CD4-positive, alpha-beta T cell treated with Interleukin-10 for 1 hour (primary cell): ENCODE measurements around the gene MYLK3.

Experiments
- DNase-seq: peaks from one replicate; pipeline ENCODE4 v3.0.0-alpha.2; 2020

Gene MYLK3

DNA sequence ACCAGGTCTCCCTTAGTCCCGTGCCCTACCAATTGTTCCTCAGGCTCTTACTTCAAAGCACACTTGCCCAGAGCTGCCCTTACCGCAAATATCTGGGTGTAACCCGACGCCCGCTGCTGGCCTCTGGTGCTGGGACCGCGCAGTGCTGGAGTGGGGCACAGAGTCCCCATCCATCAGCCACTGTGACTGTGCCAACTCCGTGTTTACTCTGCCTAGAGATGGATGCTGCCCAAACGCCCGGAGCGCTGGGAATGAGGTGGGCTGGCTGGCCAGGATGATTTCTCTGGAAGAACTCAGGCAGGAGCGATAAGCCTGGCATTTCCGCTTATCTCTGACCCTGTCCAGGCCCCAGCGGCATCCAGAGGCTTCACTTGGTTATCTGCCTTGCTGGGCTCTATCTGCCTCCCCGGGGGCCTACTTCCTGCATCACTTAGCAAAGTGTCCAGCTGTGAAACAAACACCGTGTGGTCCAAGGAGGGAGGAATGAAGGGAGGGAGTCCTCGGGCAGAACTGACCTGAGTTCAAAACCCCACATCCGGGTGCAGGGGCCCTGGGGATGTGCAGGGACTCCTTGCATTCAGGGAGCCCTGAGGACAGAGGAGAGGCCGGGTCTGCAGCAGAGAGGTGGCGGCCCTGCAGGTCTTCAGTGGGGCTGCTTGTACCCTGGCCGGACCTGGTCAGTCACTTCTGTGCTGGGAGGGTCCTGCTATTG, 9.4 kb upstream of the MYLK3 start:
- no peak for DNase-seq

DNA sequence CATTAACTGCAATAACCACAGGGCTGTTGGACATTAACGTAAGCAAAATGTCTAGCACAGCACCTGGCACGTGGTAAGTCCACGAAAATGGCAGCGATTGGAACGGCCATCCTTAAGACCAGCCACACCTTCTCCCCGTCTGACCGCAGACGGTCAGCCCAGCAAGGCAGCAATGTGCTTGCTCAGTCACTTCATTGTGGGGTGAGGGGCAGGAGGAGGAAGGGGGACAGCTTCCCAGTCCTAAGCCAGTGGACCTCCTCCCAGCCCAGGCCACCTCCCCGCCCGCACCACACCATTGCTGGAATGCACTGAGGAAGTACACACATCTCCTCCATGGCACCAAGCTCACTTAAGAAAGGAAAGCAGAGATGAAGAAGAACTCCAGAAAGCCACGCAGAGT, 8.6 kb upstream of the MYLK3 start:
- DNase-seq = no peak

DNA sequence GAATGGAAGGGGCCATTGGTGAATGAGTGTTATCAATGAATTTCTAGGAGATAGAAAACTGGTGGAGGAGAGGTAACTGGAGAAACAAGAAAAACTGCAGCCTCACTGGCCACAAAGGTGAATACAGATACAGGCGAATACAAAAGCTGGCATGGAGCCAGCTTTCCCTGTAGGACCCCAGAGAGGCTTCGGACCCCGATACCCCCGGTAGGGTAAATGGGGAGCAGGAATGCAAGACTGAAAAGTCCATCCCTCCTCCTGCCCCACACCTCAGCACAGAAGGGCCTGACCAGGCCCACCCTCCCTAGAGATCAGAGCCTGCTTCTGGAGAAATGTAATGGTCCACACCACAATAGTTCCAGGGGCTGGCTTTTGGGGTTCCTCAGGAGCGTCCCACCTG, 4.9 kb upstream of the MYLK3 start:
- DNase-seq = no peak

DNA sequence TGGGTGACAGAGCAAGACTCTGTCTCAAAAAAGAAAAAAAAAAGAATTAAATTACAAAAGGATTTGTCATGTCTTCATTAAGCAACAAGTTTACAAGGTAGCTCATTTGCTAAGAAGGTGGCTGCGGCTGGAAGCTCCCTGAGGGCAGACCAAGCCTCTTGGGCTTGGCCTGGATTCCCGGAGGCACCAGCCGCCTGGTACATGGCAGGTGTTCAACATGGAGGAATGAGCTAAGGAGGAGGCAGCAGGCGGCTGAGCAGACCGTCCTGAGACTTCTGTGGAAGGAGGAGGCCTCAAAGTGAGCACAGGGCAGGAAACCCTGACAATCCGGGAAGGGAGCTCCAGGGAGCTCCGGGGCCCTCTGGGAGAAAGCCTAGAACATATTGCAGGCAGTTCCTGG, 3.2 kb upstream of the MYLK3 start:
- DNase-seq = no peak

DNA sequence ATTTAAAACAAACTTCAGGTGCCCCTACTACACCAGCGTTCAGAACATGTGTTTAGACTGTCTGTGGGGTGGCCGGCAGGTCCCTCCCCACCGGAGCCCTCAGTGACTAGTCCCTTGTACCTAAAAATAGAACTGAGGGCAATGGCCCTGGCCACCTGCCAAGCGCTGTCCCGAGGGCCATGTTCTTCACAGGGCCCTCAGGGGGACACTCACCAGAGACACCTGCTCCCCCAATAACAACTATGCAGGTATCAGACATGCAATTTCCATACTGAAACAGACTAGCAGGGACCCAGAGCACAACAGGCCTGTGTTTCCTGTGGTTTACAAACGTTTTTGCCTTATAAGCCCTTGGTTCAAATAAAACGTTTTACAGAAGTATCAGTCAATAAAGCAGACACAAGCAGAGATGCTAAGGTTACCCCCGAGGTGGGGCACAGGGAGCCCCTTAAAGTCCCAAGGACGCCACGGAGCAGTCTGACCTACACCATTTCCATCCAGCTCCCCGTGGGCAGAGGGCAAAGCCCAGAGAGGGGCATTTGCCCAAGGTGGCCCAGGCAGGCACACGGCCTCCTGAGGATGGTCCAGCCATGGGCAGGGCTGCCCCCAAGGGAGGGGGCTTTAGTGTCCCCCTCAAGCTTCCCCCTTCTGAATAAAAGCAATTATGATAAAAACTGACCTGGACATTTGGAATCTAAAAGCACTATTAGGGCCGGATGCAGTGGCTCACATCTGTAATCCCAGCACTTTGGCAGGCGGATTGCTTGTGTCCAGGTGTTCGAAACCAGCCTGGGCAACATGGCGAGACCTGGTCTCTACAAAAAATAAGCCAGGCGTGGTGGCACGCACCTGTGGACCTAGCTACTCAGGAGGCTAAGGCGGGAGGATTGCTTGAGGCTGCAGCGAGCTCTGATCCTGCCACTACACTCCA, 896 bp upstream of the MYLK3 start:
- no peak for DNase-seq

DNA sequence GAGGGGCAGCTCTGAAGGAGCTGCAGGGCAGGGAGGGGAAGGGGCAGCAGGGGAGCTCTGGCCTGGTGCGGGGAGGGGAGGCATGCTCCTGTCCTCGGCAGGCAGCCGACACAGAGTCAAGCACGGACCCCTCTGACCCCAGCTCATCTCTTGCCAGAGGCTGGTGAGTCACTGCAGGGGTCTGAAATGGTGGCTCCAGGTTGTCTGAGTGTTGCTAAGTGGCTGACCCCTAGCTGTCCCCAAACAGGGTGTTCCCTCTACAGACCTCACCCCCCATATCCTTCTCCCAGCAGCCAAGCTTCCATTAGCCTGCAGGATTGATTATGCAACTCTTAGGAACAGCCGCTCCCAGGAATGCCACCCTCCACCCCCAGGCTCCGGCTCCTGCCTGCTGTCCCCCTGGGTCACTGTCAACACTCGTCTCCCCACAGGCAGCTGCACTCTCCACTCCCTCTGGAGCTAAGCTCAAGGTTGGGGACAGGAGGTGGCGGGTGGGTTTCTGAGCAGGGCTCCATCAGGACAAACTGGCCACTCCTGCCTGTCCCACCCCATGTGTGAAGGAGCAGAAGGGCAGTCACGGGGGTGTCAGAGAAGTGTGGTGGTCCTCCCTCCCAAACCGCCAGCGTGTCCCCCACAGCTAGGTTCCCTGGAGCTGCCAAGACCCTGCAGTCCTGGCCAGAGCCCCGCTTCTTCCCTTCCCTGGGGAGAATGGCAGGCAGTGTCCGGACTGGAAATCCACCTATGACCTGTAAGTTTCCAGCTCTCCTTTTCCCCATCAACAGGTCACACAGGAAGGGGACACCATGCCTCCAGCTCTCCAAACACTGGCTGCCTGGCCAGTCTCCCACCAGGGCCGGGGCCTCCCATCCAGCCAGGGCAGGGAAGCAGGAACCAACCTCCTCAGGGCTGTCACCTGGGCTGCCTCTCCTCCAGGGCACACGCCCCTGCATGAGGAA, 1.0 kb downstream of the MYLK3 start:
- no peak for DNase-seq

DNA sequence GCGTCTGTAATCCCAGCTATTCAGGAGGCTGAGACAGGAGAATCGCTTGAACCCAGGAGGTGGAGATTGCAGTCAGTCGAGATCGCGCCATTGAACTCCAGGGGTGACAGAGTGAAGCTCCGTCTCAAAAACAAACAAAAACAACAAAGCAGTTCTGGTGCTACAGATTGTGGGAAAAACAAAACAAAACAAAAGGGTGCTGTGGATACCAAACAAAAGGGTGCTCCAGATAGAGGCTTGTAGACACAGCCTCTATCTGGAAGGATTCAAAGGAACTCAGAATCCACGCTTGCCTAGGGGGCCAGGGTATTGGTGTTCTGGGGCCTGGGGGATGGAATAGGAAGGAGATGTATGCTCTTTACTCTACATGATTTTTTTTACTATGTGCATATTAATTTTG, 2.5 kb downstream of the MYLK3 start:
- no peak for DNase-seq

DNA sequence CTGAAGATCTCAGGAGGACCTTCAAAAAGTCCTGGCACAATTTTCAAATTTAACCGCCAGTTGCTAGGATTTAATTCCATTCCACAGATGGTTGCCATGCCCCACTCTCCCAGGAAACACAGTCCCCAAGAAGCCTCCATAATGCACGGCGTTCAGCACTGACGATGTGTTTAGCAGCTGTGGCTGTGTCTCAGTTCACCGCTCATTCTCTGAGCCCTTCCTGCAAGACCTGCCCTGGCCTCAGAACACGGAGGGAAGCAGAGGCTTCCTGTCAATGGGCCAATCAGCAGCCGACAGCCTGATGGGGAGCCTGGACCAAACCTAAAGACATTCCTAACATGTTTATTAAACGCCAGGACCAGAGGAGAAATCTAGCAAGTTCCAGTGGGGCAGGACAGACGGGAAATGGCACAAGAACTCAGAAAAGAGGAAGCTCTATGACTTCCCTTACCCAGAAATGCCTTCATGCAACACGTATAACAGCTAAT, 4.9 kb downstream of the MYLK3 start:
- peak; percentile 3 for DNase-seq

DNA sequence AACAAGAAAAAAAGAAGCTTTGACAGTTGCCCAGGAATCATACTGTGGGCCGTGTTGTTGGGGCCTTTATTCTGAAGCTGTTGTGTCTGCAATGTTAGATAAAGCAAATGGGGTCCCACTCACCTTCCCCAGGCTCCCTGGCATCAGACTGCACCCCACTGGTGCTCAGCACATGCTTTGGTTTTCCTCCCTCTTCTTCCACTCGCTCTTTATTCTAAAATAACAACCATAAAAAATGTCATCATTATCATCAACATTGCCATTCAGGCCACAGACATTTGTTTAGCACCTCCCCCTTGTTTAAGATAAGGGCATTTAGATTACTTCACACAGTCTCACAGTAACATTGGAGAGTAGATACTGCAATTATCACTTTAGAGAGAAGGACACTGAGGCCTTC, 8.2 kb downstream of the MYLK3 start:
- DNase-seq = no peak

DNA sequence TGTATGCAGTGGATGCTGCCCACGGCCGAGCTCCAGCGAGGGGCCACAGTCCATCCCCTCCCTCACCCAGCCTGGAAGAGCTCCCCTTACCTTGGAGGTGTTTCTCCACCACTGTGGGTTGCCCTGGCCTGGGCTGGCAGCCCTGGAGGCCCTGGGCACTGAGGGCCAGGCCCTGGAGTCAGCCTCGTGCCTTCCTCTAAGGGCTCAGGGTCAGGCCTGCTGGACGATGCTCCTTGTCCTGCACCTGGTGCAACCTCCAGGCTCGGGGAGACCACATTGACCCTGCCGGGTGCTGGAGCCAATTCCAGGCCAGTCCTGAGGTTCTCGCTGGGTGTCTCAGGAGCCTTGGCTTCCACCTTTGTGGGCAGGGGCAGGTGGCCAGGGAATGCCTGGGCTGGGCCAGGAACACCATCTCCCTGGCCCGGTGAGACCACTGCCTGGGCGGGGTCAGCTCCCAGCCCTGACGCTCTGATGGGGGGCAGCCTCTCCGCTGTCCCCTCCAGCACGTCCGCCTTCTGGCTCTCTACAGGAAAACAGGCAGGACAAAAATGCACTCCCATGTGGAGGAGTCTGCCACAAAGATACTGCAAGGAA, 10.4 kb downstream of the MYLK3 start:
- DNase-seq = no peak

DNA sequence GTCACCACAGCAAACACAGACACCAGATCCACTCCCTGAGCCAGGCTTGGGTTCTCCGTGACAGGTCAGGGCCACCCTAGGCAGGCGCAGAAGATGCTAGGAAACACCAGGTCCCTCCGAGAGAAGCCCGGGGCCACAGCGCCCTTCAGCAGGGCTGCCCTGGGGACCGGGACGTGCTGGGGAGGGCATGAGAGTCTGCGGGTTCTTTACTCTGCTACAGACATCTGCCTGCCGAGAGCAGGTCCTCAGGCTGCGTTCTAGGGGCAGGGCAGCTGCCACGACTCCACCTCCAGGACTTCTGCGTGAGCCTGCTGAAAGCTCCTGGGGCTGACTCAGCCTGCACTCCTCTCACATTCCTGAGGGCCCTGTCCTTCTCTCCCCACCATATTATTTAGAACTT, 11.4 kb downstream of the MYLK3 start:
- no peak for DNase-seq

DNA sequence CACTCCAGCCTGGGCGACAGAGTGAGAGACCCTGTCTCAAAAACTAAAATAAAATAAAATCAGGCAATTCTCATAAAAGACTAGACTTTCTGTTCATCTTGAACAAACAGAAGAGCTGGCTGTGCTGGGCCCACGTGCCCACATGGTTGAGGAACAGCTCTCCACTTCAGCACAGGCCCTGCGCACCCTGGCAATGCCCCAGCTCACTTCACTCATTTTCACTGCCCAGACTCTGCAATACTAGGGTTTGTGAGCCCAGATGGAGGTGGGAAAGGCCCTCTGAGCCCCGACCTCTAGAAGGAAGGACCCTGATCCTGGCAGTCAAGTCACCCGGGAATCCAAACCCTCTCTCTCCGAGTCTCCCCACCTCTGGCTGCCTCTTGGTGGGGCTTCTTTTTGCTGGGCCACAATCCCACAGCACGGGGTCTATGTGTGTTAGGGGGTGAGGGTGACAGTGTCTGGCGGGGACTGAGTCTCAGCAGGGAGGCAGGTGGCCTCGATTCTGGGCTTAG, 14.8 kb downstream of the MYLK3 start:
- no peak for DNase-seq

DNA sequence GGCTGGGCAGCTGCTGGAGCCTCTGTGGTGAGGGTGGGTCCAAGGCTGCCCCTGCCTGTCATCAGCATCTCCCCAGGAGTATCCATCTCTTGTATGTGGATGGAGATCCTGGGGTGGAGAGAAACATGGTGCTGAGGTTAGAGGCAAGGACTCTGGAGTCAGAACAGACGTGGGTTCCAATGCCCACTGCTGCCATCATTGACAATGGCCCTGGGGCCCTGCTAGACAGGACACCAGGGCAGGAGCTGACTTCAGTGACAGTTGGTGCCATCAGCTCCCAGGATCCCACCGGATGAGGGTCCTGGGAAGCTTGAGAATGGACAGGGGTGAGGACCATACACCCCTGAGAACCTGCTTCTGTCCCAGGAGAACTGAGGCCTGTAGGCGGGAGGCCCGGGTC, 15.6 kb downstream of the MYLK3 start:
- DNase-seq = no peak

DNA sequence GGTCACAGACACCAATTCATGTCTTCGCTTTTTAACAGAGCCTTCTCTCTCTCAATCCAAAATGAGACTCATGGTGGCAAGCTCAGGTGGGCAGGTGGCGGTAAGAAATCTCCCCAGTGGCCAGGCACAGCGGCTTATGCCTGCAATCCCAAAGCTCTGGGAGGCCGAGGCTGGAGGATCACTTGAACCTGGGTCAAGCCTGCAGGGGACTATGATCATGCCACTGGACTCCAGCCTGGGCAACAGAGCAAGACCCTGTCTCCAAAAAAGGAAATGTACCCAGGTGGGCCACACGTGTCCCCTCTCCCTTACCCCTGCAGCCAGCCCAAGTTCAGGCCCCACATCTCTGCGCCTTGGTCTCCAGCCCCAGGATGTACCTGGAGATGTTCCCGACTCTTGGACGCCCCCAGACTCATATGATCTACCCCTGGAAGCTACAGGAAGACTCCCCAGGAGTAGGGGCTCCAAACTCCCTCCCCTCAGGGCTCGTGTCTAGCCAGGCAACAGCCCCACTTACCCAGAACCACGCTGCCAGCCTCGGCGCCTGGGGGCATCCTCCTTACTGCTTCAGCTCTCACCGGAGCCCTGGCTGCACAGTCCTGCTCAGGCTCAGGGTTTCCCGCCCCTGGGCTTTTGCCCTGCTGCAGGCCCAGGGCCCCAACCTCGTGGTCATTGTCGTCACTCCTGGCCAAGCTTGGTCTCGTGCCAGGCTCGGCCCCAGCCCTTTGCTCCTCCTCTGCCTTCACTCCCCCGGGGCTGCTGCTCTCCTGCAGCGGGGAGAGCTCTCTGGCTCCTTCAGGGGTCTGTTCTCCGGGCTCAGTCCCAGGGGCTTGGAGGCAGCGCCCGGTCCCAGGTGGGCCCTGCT, 16.2 kb downstream of the MYLK3 start:
- DNase-seq = no peak

DNA sequence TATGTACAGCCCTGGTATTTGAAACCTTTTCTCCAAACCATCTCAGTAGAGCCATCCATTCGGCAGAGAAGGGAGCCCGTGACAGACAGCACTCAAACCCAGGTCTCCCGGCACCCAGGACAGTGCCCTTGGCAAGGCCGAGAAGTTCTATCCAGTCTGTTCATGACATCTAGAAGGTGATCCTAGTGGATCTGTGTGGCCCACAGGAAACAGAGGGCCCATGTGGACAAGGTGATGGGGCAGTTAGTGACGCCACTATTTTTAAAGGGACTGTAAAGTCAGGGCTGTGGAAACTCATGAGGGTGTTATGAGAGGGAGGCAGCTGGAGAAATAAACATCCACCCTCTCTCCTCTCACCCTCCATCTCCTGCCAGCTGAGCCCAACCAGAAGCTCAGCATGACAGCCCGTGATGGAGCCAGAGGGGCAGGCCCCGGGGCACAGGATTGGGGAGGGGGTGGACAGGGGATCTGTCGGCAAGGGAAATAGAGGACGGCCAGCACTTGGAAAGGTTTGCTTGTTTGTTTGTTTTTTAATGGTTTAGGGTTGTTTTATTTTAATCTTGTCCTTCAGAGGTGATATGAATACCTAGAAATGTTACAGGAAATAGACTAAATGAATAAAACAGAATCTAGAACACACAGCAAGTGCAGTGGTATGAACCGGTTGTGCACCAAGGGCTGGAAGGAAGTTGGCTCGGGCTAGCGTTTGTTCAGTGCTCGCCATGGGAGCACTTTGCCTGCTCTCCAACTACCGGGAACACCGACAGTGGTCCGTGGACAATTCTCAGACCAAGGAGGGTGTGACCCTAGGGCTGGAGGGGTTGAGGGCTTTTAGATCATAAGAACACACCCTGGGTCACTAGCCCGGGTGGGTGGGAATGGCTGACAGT, 17.1 kb downstream of the MYLK3 start:
- no peak for DNase-seq

DNA sequence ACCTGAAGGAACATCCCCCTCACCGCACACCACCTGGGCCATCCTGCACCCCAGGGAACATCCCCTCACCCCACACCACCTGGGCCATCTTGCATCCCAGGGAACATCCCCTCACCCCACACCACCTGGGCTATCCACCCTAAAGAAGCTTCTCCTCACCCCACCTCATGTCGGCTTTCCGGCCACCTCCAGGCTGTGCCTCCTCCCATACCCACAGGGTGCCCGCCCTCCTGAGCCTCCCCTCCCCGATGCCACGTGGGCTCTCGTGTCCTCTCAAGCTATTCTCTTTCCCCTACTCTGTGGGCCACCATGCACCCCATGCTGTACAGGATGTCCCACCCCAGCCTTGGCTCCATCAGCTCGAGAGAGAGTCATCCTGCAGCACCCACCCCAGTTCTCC, 18.0 kb downstream of the MYLK3 start:
- no peak for DNase-seq

DNA sequence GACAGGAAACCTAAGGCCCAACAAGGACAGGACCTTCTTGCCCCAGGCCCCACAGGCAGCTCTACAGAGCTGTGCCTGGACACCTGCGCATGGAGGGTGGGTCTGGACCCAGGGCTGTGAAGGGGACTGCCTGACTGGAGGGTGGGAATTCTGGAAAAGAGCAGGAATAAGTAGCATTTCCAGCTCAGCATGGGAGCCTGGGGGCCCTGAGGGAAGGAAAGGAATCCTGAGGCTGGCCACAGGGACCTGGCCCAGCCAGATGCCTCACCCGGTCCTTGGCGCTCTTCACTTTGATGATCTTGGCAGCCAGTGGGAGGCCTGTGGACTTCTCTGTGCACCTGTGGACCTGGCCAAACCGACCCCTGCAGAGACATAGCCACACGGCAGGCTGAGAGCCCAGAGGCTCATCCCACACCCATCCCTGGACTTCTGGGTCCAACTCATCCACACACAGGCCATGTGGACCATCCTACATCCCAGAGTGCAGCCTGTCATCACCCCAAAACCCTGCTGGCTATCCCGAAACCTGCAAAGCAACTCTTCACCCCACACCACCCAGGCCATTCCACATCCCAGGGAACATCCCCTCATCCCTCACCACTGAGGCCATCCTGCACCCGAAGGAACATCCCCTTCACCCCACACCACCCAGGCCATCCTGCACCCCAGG, 18.7 kb downstream of the MYLK3 start:
- DNase-seq = no peak

DNA sequence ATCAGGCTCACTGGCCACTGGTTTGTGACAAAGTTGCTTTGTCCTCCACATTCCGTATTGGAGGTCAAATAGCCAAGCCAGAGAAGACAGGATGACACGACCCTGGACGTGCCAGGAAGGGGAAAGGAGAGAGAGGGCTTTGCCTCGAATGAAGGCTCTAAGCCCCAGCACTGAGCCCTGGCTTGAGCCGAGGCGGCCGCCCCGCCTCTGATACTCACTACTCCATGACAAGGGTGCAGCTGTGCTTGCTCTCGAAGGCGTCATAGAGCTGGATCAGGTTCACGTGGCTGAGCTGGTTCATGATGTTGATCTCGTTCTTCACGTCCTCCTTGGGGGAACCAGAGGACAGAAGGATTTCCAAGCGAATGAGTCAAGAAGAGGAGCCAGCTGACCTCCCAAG, 19.3 kb downstream of the MYLK3 start:
- no peak for DNase-seq

DNA sequence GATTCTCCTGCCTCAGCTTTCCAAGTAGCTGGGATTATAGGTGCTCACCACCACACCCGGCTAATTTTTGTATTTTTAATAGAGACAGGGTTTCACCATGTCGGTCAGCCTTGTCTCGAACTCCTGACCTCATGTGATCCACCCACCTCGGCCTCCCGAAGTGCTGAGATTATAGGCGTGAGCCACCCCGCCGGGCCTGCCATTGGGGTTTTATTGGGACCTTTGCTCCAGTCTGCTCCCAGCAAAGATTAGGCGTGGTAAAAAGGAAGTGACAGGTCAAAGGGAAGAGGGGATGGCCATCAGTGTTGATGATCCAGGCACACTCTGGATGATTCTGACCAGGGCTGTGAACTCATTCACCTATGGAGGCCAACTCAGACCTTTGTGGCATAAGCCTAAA, 20.5 kb downstream of the MYLK3 start:
- DNase-seq = no peak

DNA sequence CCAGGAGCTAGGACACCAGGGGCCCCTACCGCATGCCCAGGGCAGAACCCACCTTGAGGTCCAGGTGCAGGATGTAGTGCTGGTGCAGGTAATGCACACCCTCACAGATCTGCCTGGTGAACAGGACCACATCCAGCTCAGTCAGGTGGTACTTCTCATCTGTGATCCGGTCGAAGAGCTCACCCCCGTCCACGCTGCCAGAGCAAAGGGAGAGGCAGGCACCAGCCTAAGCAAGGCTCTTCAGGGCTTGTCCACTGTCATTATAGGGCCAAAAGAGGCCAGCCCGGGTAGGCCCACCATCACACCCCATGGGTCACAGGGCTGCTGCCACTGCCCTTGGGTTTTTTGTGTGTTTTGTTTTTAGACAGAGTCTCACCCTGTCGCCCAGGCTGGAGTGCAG, 21.0 kb downstream of the MYLK3 start:
- DNase-seq = no peak
